ENCODE data around the gene LRRC15. TPM values are rescaled to one million over a fixed set of nuclear protein-coding genes. Genes with fewer than 3 reads are reported as not detected.

The LRRC15 gene
- total and polyA plus RNA-seq, 2 donors (not counting 3 experiments of a cell fraction or from before 2014, with no cell fraction given) = not detected

GRCh38 chr3:194332858-194333211 is 36.7 kb downstream of the LRRC15 start:
- Histone ChIP-seq H3K9me1 (replicated peaks; ENCODE audit: control insufficient read depth, extremely low read depth, insufficient read depth, low read length) (no peaks in the 10 kb centered on the region), H3K9ac (replicated peaks; ENCODE audit: extremely low read depth, insufficient read depth, low read length) (no peak overlapping the region), H3K4me1 (ENCODE audit: control insufficient read depth, extremely low read depth, insufficient read depth, low read length) (peaks cover 5% of the 10 kb centered on the region), H3K27ac (ENCODE audit: insufficient read depth, low read depth, low read length) (no peak overlapping the region), H3K36me3 (ENCODE audit: control insufficient read depth in 2 of 2, extremely low read depth in 1 of 2, insufficient read depth in 2 of 2, low read length in 2 of 2) (no peaks in the 10 kb centered on the region), H2AFZ (ENCODE audit: low read depth, low read length) (no peak overlapping the region), H3K4me3 (replicated peaks in 1 of 3; ENCODE audit: insufficient read depth in 1 of 3, low read depth in 1 of 3, low read length in 3 of 3) (no peak overlapping the region), H3K79me2 (ENCODE audit: control insufficient read depth, insufficient read depth, low read length) (no peaks in the 10 kb centered on the region), H3K27me3 (ENCODE audit: control insufficient read depth in 2 of 2, insufficient read depth in 2 of 2, low read length in 2 of 2) (peaks cover 0 to 17% of the 10 kb centered on the region in 2 experiments), H4K20me1 (replicated peaks; ENCODE audit: control insufficient read depth, extremely low read depth, insufficient read depth, low read length) (no peaks in the 10 kb centered on the region), H3K4me2 (ENCODE audit: insufficient read depth, low read length) (no peak overlapping the region), H3K9me3 (replicated peaks; ENCODE audit: control insufficient read depth, insufficient read depth, low read length) (no peaks in the 10 kb centered on the region)
- TF ChIP-seq FOS (IDR thresholded peaks at IDR 0.05; ENCODE audit: borderline replicate concordance, insufficient read depth, low read length) (no peak), EZH2 (IDR thresholded peaks at IDR 0.05; ENCODE audit: borderline replicate concordance, low read depth, low read length, severe bottlenecking) (no peak), MYC (IDR thresholded peaks at IDR 0.05; ENCODE audit: low read depth, low read length) (no peak), JUN (IDR thresholded peaks at IDR 0.05; ENCODE audit: borderline replicate concordance, insufficient read depth, insufficient read length, low read depth) (no peak), MAX (IDR thresholded peaks at IDR 0.05; ENCODE audit: insufficient read depth, insufficient read length) (no peak), POLR2AphosphoS5 (IDR thresholded peaks at IDR 0.05; ENCODE audit: insufficient read depth, low read depth, low read length) (no peak)
- FAIRE-seq (no peak), DNase-seq (ENCODE audit: low read depth, low spot score) (no peak)
- ChIA-PET CTCF (interaction anchor here (0.9 to 5.5 kb wide), 16 partner anchors 11 to 667 kb away, joined by 3 to 95 read pairs (median 6); no protein-coding TSS in a partner anchor), POLR2A (no interaction called here)
- dilution Hi-C loops (cut with MboI; ENCODE audit: extremely low pct_ligation_motif_present, low sequenced_read_pairs) = no loop called here
- intact Hi-C loops (cut with micrococcal nuclease) = loop anchor here (1.0 to 5.0 kb wide), 6 partner anchors 11 to 331 kb away; no protein-coding TSS in a partner anchor
- no TSS peak for BruUV-seq (replicated peaks)

GRCh38 chr3:194330579-194330978 is 39.0 kb downstream of the LRRC15 start:
- no peaks in the 10 kb centered on the region for H3K9me3 ChIP-seq (replicated peaks; ENCODE audit: control insufficient read depth, insufficient read depth, low read length)
- DNase-seq (ENCODE audit: low read depth, low spot score) (no peak), FAIRE-seq (no peak)
- H4K20me1 ChIP-seq (replicated peaks; ENCODE audit: control insufficient read depth, extremely low read depth, insufficient read depth, low read length) = no peaks in the 10 kb centered on the region
- intact Hi-C loops (cut with micrococcal nuclease) (loop anchor here (5.0 kb wide), 1 partner anchor 142 kb away; no protein-coding TSS in a partner anchor), dilution Hi-C loops (cut with MboI; ENCODE audit: extremely low pct_ligation_motif_present, low sequenced_read_pairs) (no loop called here)
- H3K4me2 ChIP-seq (ENCODE audit: insufficient read depth, low read length) = no peak overlapping the region
- no peaks in the 10 kb centered on the region for H3K79me2 ChIP-seq (ENCODE audit: control insufficient read depth, insufficient read depth, low read length)
- POLR2A ChIA-PET = no interaction called here
- H3K9me1 ChIP-seq (replicated peaks; ENCODE audit: control insufficient read depth, extremely low read depth, insufficient read depth, low read length) = no peaks in the 10 kb centered on the region
- TF ChIP-seq MAX (IDR thresholded peaks at IDR 0.05; ENCODE audit: insufficient read depth, insufficient read length) = no peak
- no peak for TF ChIP-seq POLR2AphosphoS5 (IDR thresholded peaks at IDR 0.05; ENCODE audit: insufficient read depth, low read depth, low read length)
- TF ChIP-seq JUN (IDR thresholded peaks at IDR 0.05; ENCODE audit: borderline replicate concordance, insufficient read depth, insufficient read length, low read depth) = no peak
- TF ChIP-seq POLR2A (IDR thresholded peaks at IDR 0.05; ENCODE audit: low read depth, low read length) = no peak
- no peak for TF ChIP-seq CTCF (IDR thresholded peaks at IDR 0.05; ENCODE audit: extremely low read depth in 1 of 2, insufficient read depth in 1 of 2, low read depth in 1 of 2, low read length in 2 of 2)
- TF ChIP-seq GATA2 (IDR thresholded peaks at IDR 0.05; ENCODE audit: insufficient read depth, insufficient read length, low read depth, low read length) = no peak
- no peak for TF ChIP-seq FOS (IDR thresholded peaks at IDR 0.05; ENCODE audit: borderline replicate concordance, insufficient read depth, low read length)
- TF ChIP-seq EZH2 (IDR thresholded peaks at IDR 0.05; ENCODE audit: borderline replicate concordance, low read depth, low read length, severe bottlenecking) = no peak
- TF ChIP-seq MYC (IDR thresholded peaks at IDR 0.05; ENCODE audit: low read depth, low read length) = no peak
- H3K27ac ChIP-seq (ENCODE audit: insufficient read depth, low read depth, low read length) = no peak overlapping the region
- H3K4me3 ChIP-seq (replicated peaks in 1 of 3; ENCODE audit: insufficient read depth in 1 of 3, low read depth in 1 of 3, low read length in 3 of 3) = no peak overlapping the region
- no TSS peak for BruUV-seq (replicated peaks)
- peaks cover 0 to 12% of the 10 kb centered on the region in 2 experiments for H3K27me3 ChIP-seq (ENCODE audit: control insufficient read depth in 2 of 2, insufficient read depth in 2 of 2, low read length in 2 of 2)
- H2AFZ ChIP-seq (ENCODE audit: low read depth, low read length) = no peak overlapping the region
- H3K36me3 ChIP-seq (ENCODE audit: control insufficient read depth in 2 of 2, extremely low read depth in 1 of 2, insufficient read depth in 2 of 2, low read length in 2 of 2) = no peaks in the 10 kb centered on the region
- H3K9ac ChIP-seq (replicated peaks; ENCODE audit: extremely low read depth, insufficient read depth, low read length) = no peak overlapping the region
- H3K4me1 ChIP-seq (ENCODE audit: control insufficient read depth, extremely low read depth, insufficient read depth, low read length) = peaks cover 5% of the 10 kb centered on the region
- CTCF ChIA-PET = interaction anchor here (0.8 to 1.8 kb wide), 8 partner anchors 12 to 665 kb away, joined by 3 to 7 read pairs (median 3); no protein-coding TSS in a partner anchor
